ENCODE data around the gene GRAP2.
"Not testable (repeated sequence)": the region's sequence is repeated elsewhere in the genome, so short reads cannot be mapped to it uniquely, and the experiment has no call there.

Gene GRAP2

DNA sequence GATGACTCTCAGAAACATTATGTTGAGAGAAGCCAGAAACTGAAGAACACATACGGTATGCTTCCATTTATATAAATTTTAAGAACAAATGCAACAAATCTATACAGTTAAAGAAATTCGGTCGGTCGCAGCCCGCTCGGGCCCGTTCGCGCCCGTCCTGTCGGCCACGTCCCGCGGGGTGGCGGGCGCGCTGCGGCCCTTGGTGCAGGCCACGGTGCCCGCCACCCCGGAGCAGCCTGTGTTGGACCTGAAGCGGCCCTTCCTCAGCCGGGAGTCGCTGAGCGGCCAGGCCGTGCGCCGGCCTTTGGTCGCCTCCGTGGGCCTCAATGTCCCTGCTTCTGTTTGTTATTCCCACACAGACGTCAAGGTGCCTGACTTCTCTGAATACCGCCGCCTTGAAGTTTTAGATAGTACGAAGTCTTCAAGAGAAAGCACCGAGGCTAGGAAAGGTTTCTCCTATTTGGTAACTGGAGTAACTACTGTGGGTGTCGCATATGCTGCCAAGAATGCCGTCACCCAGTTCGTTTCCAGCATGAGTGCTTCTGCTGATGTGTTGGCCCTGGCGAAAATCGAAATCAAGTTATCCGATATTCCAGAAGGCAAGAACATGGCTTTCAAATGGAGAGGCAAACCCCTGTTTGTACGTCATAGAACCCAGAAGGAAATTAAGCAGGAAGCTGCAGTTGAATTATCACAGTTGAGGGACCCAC, 25.6 kb upstream of the GRAP2 start:
- not testable (repeated sequence) for H3K27ac ChIP-seq (ENCODE audit: low read depth, low read length); H3K4me1 ChIP-seq (ENCODE audit: control insufficient read depth, insufficient read depth, low read length); H3K27me3 ChIP-seq (ENCODE audit: control insufficient read depth, insufficient read depth, low read length); H3K9me3 ChIP-seq (ENCODE audit: control insufficient read depth, insufficient read depth, low read length); H3K36me3 ChIP-seq (ENCODE audit: control insufficient read depth, insufficient read depth, low read length); H3K9ac ChIP-seq (ENCODE audit: low read depth, low read length); H3K4me3 ChIP-seq (ENCODE audit: low read depth, low read length)

DNA sequence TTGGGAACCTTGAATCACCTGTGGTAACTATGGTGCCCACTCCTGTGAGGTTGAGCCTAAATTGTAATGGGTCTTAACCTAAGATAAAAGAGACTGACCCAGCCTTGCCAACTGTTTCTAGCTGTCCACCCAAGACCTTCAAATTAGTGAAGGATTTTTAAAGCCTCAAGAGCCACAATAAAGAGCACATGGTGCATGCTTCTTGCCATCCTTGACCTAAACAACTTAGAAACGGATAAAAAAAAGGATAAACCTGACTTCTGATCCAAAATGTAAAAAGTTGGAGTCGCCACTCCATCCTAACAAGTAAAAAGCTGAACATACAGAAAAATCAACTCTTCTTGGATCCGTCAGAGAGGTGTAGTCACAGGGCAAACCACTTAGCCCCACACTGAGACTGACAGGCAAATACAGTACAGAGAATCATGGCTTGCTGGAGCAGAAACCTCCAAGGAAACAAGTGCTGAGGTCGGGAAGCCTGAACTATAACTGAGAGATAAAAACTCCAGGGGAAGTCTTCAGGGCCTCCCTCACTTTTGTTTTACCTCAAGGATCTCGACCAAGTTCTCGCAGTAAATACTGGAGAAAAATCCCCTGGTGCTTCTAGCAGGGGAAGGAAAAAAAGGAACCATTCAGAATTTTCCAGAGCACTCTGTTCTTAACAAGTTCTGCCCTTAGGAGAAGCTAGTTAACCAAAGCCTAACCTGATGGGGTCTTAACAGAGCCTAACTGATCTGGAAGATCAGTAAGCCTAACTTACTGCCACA, 23.6 kb upstream of the GRAP2 start:
- Histone ChIP-seq H3K4me3 (ENCODE audit: low read depth, low read length) (no peak overlapping the region), H3K27ac (ENCODE audit: low read depth, low read length) (no peak overlapping the region), H3K4me1 (ENCODE audit: control insufficient read depth, insufficient read depth, low read length) (no peaks in the 10 kb centered on the region), H3K27me3 (ENCODE audit: control insufficient read depth, insufficient read depth, low read length) (no peaks in the 10 kb centered on the region; the same call in 1 of the 2 replicates), H3K9ac (ENCODE audit: low read depth, low read length) (no peak overlapping the region), H3K9me3 (ENCODE audit: control insufficient read depth, insufficient read depth, low read length) (no peaks in the 10 kb centered on the region), H3K36me3 (ENCODE audit: control insufficient read depth, insufficient read depth, low read length) (no peaks in the 10 kb centered on the region)

DNA sequence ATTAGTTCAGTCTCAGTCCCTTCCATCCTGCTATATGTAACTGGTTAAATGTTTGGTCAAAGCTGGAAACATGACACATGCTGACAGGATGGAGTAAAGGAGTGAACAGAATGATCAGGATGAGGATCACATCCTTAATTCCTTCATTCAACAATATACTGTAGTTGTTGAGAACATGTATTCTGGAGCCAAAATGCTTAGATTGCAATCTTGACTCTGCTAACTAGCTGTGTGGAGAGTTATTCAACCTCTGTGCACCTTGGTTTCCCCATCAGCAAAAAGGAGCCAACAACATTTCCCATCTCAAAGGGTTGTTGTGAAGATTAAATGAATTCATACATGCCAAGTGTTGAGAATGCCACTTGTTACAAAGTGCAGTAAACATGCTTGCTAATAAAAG, 20.2 kb upstream of the GRAP2 start:
- Histone ChIP-seq H3K4me3 (ENCODE audit: low read depth, low read length) (no peak overlapping the region), H3K4me1 (ENCODE audit: control insufficient read depth, insufficient read depth, low read length) (no peaks in the 10 kb centered on the region), H3K27ac (ENCODE audit: low read depth, low read length) (no peak overlapping the region), H3K9ac (ENCODE audit: low read depth, low read length) (no peak overlapping the region), H3K27me3 (ENCODE audit: control insufficient read depth, insufficient read depth, low read length) (no peaks in the 10 kb centered on the region; the same call in 1 of the 2 replicates), H3K36me3 (ENCODE audit: control insufficient read depth, insufficient read depth, low read length) (no peaks in the 10 kb centered on the region), H3K9me3 (ENCODE audit: control insufficient read depth, insufficient read depth, low read length) (no peaks in the 10 kb centered on the region)

DNA sequence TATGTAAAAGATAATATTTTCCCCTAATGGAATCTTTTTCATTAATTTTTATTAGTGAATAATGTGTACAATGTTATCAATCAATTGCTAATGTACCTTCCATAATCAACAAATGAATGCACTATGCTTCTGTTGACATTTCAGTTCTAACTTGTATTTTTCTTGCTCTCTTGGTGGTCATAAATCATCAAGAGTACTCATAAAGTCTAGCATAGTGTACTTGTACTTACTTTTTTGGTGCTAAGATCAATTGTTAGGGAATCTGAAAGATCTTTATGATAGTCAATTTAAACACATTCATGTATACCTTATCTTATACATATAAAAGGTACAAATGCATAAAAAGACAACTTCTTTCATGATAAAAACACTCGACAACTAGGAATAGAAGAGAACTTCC, 17.8 kb upstream of the GRAP2 start:
- Histone ChIP-seq H3K27ac (ENCODE audit: low read depth, low read length) (no peak overlapping the region), H3K4me1 (ENCODE audit: control insufficient read depth, insufficient read depth, low read length) (no peaks in the 10 kb centered on the region), H3K9me3 (ENCODE audit: control insufficient read depth, insufficient read depth, low read length) (no peaks in the 10 kb centered on the region), H3K9ac (ENCODE audit: low read depth, low read length) (no peak overlapping the region), H3K36me3 (ENCODE audit: control insufficient read depth, insufficient read depth, low read length) (no peaks in the 10 kb centered on the region), H3K27me3 (ENCODE audit: control insufficient read depth, insufficient read depth, low read length) (no peaks in the 10 kb centered on the region; the same call in 1 of the 2 replicates), H3K4me3 (ENCODE audit: low read depth, low read length) (no peak overlapping the region)

DNA sequence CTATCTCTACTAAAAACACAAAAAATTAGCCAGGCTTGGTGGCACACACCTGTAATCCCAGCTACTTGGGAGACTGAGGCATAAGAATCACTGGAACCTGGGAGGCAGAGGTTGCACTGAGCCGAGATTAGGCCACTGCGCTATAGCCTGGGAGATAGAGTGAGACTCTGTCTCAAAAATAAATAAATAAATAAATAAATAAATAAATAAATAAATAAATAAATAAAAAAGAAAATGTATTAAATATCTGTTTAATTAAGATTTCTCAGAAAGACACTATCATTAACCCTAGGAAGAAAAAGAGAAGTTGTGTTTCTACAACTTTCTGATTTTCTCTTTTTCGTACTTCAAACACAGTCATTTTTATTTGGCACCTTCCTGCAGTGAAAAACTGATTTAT, 11.0 kb upstream of the GRAP2 start:
- not testable (repeated sequence) for H3K9ac ChIP-seq (ENCODE audit: low read depth, low read length)

DNA sequence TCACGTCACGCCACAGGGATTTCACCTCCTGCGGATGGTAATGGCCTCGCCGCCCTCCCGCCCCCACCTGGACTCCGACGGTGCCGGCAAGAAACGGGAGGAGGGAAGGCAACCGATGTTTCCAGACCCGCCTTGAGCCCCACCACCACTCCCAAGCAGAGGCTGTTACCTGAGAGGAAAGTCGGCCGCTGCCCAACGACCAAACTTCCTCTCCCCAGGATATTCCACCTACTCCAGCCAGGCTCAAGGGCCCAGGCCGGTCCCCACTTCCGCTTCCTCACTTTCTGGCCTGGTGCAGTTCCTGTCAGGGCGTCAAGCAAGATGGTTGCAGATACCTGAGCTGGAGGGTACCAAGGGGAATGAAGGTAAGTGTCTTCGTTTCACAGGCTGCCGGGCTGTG, 7.4 kb upstream of the GRAP2 start, which contains the start of gene ENTHD1:
ENTHD1 (minus strand) TSS at position 235 of the 400 bp plus-strand sequence. CDS start 6,012 bp downstream, outside the sequence.
- H3K9me3 ChIP-seq (ENCODE audit: control insufficient read depth, insufficient read depth, low read length) = no peaks in the 10 kb centered on the region

More for the DNA sequence above, 11.0 kb upstream of the GRAP2 start:
- not testable (repeated sequence) for H3K4me3 ChIP-seq (ENCODE audit: low read depth, low read length); H3K36me3 ChIP-seq (ENCODE audit: control insufficient read depth, insufficient read depth, low read length); H3K27me3 ChIP-seq (ENCODE audit: control insufficient read depth, insufficient read depth, low read length); H3K9me3 ChIP-seq (ENCODE audit: control insufficient read depth, insufficient read depth, low read length); H3K27ac ChIP-seq (ENCODE audit: low read depth, low read length); H3K4me1 ChIP-seq (ENCODE audit: control insufficient read depth, insufficient read depth, low read length)

DNA sequence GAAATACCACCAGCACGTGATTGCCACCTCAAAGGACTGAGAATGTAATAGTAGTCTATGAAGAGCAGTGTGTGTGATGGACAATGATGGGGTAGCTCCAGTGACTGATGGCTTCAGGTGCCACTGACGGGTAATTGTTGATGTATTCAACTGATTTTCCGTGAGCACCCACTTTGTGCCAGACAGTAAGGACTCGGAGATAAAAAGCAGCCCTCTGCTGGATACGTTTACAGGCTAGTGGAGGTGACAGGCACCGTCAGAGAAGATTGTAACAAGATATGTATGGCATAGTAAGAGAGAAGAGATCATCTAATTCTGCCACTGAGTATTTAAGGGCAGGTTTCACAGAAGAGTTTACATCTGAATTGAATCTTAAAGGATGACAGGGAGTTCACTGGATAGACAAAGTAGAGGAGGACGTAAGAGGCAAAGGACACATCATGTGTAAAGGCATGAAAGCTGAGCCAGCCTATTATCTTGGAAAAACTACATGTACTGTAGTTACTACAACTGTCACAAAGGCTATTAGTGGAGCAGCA, 6.3 kb upstream of the GRAP2 start:
- no peak overlapping the region for H3K4me3 ChIP-seq (ENCODE audit: low read depth, low read length)
- H3K9ac ChIP-seq (ENCODE audit: low read depth, low read length) = no peak overlapping the region
- no peak overlapping the region for H3K27ac ChIP-seq (ENCODE audit: low read depth, low read length)
- no peaks in the 10 kb centered on the region for H3K36me3 ChIP-seq (ENCODE audit: control insufficient read depth, insufficient read depth, low read length)
- no peaks in the 10 kb centered on the region for H3K27me3 ChIP-seq (ENCODE audit: control insufficient read depth, insufficient read depth, low read length)
- H3K9me3 ChIP-seq (ENCODE audit: control insufficient read depth, insufficient read depth, low read length) = no peaks in the 10 kb centered on the region
- H3K4me1 ChIP-seq (ENCODE audit: control insufficient read depth, insufficient read depth, low read length) = no peaks in the 10 kb centered on the region

More for the DNA sequence above, 7.4 kb upstream of the GRAP2 start, which contains the start of gene ENTHD1:
- Histone ChIP-seq H3K9ac (ENCODE audit: low read depth, low read length) (no peak within 1 kb of the TSS), H3K4me3 (ENCODE audit: low read depth, low read length) (no peak within 1 kb of the TSS), H3K4me1 (ENCODE audit: control insufficient read depth, insufficient read depth, low read length) (no peaks in the 10 kb centered on the region), H3K27me3 (ENCODE audit: control insufficient read depth, insufficient read depth, low read length) (no peaks in the 10 kb centered on the region), H3K36me3 (ENCODE audit: control insufficient read depth, insufficient read depth, low read length) (no peaks in the 10 kb centered on the region), H3K27ac (ENCODE audit: low read depth, low read length) (no peak within 1 kb of the TSS)

DNA sequence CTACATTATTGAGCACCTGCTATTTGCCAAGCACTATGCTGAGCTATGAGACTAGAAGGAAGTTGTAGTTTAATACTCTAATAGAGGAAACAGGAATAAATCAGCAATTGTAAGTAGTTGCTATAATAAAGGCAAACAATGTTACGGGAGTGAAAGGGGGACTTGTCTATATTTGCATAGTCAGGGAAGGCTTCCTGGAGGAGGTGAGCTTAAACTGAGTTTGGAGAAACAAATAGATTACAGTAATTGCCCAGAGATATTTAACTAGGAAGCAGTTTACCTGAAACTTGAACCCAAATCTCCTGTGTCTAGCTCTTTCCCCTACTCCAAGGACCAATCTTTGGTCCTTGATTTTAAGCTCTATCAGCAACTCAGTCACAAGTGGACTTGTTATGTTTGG, 5.2 kb upstream of the GRAP2 start:
- Histone ChIP-seq H3K36me3 (ENCODE audit: control insufficient read depth, insufficient read depth, low read length) (no peaks in the 10 kb centered on the region), H3K4me3 (ENCODE audit: low read depth, low read length) (no peak overlapping the region), H3K4me1 (ENCODE audit: control insufficient read depth, insufficient read depth, low read length) (no peaks in the 10 kb centered on the region), H3K27ac (ENCODE audit: low read depth, low read length) (no peak overlapping the region), H3K9me3 (ENCODE audit: control insufficient read depth, insufficient read depth, low read length) (no peaks in the 10 kb centered on the region), H3K27me3 (ENCODE audit: control insufficient read depth, insufficient read depth, low read length) (no peaks in the 10 kb centered on the region), H3K9ac (ENCODE audit: low read depth, low read length) (no peak overlapping the region)

DNA sequence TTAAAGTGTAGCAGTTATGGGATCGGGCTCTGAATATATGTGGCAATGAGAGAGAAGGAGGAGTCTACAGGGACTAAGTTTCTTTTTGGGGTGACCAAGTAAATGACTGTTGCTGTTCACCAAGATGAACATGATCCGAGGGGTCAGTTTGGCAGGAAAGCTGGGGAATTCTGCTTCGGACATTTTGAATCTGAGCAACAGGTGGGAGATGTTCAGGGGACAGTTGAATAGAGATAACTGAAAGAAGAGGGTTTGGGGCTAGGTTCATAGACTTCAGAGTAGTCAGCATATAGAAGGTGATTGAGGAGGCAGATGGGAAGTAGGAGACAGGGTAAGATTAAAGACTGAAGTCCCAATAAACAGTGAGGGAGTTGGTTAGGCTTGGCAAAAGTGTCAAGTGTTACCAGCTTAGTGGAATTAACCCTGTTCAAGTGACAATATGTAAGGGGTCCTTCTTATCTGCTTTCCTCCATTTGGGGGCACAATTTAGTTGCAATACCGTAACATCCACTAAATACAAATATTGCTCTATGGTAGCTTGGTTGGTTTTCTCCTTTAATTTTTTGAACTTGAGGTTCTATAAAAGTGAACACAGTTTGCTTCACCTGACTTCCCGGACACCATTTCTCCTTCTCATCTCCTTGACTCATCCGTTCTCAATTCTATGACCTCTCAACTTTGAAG, 4.4 kb upstream of the GRAP2 start:
- H3K4me3 ChIP-seq (ENCODE audit: low read depth, low read length) = no peak overlapping the region
- H3K36me3 ChIP-seq (ENCODE audit: control insufficient read depth, insufficient read depth, low read length) = no peaks in the 10 kb centered on the region
- H3K27me3 ChIP-seq (ENCODE audit: control insufficient read depth, insufficient read depth, low read length) = no peaks in the 10 kb centered on the region
- H3K27ac ChIP-seq (ENCODE audit: low read depth, low read length) = no peak overlapping the region
- no peaks in the 10 kb centered on the region for H3K4me1 ChIP-seq (ENCODE audit: control insufficient read depth, insufficient read depth, low read length)
- H3K9me3 ChIP-seq (ENCODE audit: control insufficient read depth, insufficient read depth, low read length) = no peaks in the 10 kb centered on the region
- H3K9ac ChIP-seq (ENCODE audit: low read depth, low read length) = no peak overlapping the region

DNA sequence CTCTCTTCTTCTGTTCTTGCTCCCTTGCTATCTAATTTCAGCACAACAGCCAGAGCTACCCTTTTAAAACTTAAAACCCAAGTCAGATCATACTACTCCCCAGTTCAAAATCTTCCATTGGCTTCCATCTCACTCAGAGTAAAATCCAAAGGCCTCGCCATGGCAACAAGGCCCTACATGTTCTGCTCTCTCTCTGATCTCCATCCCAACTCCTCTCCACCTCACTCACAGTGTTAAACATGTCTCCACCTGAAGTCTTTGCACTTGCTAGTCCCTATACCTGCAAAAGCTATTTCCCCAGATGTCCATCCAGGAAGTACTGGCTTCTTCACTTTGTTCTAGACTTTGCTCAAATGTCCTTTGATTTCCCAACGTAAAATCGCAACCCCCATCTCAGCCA, 3.0 kb upstream of the GRAP2 start:
- Histone ChIP-seq H3K27ac (ENCODE audit: low read depth, low read length) (no peak overlapping the region), H3K27me3 (ENCODE audit: control insufficient read depth, insufficient read depth, low read length) (no peaks in the 10 kb centered on the region), H3K4me1 (ENCODE audit: control insufficient read depth, insufficient read depth, low read length) (no peaks in the 10 kb centered on the region), H3K4me3 (ENCODE audit: low read depth, low read length) (no peak overlapping the region), H3K9me3 (ENCODE audit: control insufficient read depth, insufficient read depth, low read length) (no peaks in the 10 kb centered on the region), H3K36me3 (ENCODE audit: control insufficient read depth, insufficient read depth, low read length) (no peaks in the 10 kb centered on the region), H3K9ac (ENCODE audit: low read depth, low read length) (no peak overlapping the region)

DNA sequence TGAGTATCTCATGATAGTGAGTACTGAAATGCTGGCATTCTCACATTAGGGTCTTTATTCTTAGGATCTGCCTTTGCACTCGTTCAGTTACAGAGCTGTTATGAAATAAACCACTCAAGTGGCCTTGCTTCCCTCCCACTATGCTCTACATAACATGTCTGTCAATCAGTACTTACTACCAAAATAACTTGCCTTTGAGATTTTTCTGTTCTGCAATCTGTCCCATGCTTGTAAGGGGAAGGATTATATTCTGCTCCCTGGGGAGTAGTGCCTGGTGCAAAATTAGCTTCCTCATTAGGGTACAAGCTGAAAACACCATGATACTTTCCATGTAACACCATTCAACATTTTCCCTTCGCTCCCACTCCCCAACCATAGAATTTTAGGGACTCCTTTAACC, 1.9 kb upstream of the GRAP2 start:
- Histone ChIP-seq H3K36me3 (ENCODE audit: control insufficient read depth, insufficient read depth, low read length) (no peaks in the 10 kb centered on the region), H3K4me1 (ENCODE audit: control insufficient read depth, insufficient read depth, low read length) (no peaks in the 10 kb centered on the region), H3K9ac (ENCODE audit: low read depth, low read length) (no peak overlapping the region), H3K27ac (ENCODE audit: low read depth, low read length) (no peak overlapping the region), H3K4me3 (ENCODE audit: low read depth, low read length) (no peak overlapping the region), H3K27me3 (ENCODE audit: control insufficient read depth, insufficient read depth, low read length) (no peaks in the 10 kb centered on the region), H3K9me3 (ENCODE audit: control insufficient read depth, insufficient read depth, low read length) (no peaks in the 10 kb centered on the region)
